Neural progenitor cell (in vitro differentiated cells): Measurements from ENCODE around the gene PPTC7. TPM values are rescaled to one million over a fixed set of nuclear protein-coding genes. Genes with fewer than 3 reads are reported as not detected.

Experiments used
- DNase-seq: peaks from one replicate; pipeline ENCODE4 v3.0.0-alpha.2; 2016; ENCODE audit warnings: low spot score
- H2AFZ ChIP-seq: fragments of 200-600 bp; sonication (generic); replicated peaks from 2 replicates; pipeline ENCODE4 v1.6.1; 2016; ENCODE audit warnings: antibody characterized with exemption
- H3F3A ChIP-seq: fragments of 200-600 bp; sonication (generic); 2 replicates; pipeline ENCODE4 v1.6.1; 2016; ENCODE audit warnings: antibody characterized with exemption, low read depth
- H3K27ac ChIP-seq: fragments of 200-600 bp; sonication (generic); 2 replicates; pipeline ENCODE4 v1.5.1; 2016; ENCODE audit warnings: mild to moderate bottlenecking
- H3K27me3 ChIP-seq: fragments of 200-600 bp; sonication (generic); 2 replicates; pipeline ENCODE4 v1.6.1; 2016; ENCODE audit warnings: mild to moderate bottlenecking, moderate library complexity
- H3K36me3 ChIP-seq: fragments of 200-600 bp; sonication (generic); 2 replicates; pipeline ENCODE4 v1.5.1; 2016
- H3K4me1 ChIP-seq: fragments of 200-600 bp; sonication (generic); 2 replicates; pipeline ENCODE4 v1.6.1; 2016; ENCODE audit warnings: mixed run types
- H3K4me2 ChIP-seq: fragments of 200-600 bp; sonication (generic); 2 replicates; pipeline ENCODE4 v1.6.1; 2016
- H3K4me3 ChIP-seq: fragments of 200-600 bp; sonication (generic); 2 replicates; pipeline ENCODE4 v1.5.1; 2016
- H3K79me2 ChIP-seq: fragments of 200-600 bp; sonication (generic); 2 replicates; pipeline ENCODE4 v1.6.1; 2016; ENCODE audit warnings: low read depth
- H3K9ac ChIP-seq: fragments of 200-600 bp; sonication (generic); 2 replicates; pipeline ENCODE4 v1.6.1; 2016
- H3K9me3 ChIP-seq: fragments of 200-600 bp; sonication (generic); 2 replicates; pipeline ENCODE4 v1.5.1; 2016; ENCODE audit warnings: low read depth
- H4K20me1 ChIP-seq: fragments of 200-600 bp; sonication (generic); 2 replicates; pipeline ENCODE4 v1.6.1; 2016; ENCODE audit warnings: low read depth
- H3K27ac Mint-ChIP-seq: 3 replicates; pipeline ENCODE4 v1.8.0; 2021; ENCODE audit warnings: mixed read lengths
- H3K27me3 Mint-ChIP-seq: 2 replicates; pipeline ENCODE4 v1.8.0; 2022; ENCODE audit warnings: low read depth, mild to moderate bottlenecking, inconsistent platforms, moderate library complexity, mixed read lengths; ENCODE audit not compliant: insufficient read depth
- H3K36me3 Mint-ChIP-seq: 3 replicates; pipeline ENCODE4 v1.8.0; 2021; ENCODE audit warnings: mixed read lengths
- H3K4me1 Mint-ChIP-seq: 3 replicates; pipeline ENCODE4 v1.8.0; 2021; ENCODE audit warnings: mixed read lengths
- H3K4me3 Mint-ChIP-seq: 3 replicates; pipeline ENCODE4 v1.8.0; 2021; ENCODE audit warnings: mild to moderate bottlenecking, moderate library complexity, mixed read lengths
- H3K9me3 Mint-ChIP-seq: 3 replicates; pipeline ENCODE4 v1.8.0; 2020; ENCODE audit warnings: mixed read lengths
- EZH2 ChIP-seq: fragments of 200-600 bp; sonication (generic); IDR thresholded peaks from 2 replicates; pipeline ENCODE4 v1.6.1; 2017; ENCODE audit warnings: antibody characterized with exemption, mild to moderate bottlenecking, moderate library complexity
- EZH2phosphoT487 ChIP-seq: fragments of 200-600 bp; sonication (generic); IDR thresholded peaks from 2 replicates; pipeline ENCODE4 v1.6.1; 2017; ENCODE audit warnings: antibody characterized with exemption
- total RNA-seq: library from RNA; depleted of rRNA; stranded (reverse); fragments of >200 nt; gene quantifications from 2 replicates; pipeline ENCODE4 v1.2.3, GENCODE V29; 2015; ENCODE audit warnings: low replicate concordance
- TF ChIP-seq, protein P1 (sequence below): fragments of 200-600 bp; sonication (generic); IDR thresholded peaks from 2 replicates; pipeline ENCODE4 v1.5.1; 2017; ENCODE audit warnings: antibody characterized with exemption, mild to moderate bottlenecking

The PPTC7 gene
- total RNA-seq, 1 donor from 2014 or later: 11.2 TPM

DNA sequence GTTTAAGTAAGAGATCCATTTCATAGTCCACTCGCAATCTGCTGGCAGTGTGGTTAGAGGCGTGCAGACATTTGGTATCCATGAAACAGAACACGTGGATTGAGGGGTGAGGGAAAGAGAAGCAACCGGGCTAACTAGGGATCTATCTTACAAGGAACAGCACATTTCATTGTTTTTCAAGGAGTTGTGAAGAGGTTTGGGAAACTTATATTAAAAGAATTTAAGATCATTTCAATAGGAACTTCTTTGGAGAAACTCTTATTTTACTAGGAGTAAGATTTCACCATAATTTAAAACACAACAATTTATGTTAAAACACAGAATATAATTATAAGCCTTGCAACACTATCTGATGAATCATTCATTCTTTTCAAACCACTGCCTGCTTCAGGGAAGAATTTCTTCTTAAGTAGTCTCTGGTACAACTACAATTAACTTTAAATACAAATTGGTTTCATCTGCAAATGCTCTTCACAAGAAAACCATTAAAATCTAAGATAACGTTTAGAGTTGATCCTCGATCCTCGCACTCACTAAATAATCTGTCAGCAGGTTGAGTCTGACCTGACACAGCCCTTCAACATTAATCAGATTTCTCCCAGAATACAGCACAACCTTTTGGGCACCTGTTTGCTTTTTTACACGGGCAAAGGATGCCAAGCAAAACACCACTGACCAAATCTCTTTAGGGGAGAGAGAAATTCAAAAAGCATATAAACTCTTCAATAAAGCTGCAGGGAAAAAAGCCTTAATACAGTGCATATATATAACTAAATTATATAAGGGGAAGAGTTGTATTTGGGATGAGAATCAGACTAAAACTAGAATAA is 27.3 kb downstream of the PPTC7 start:
- H3K4me2 ChIP-seq: no peak overlapping the region
- no peaks in the 10 kb centered on the region for H3K4me1 ChIP-seq
- H3K9me3 ChIP-seq: no peaks in the 10 kb centered on the region
- Mint-ChIP-seq H3K4me3 (no peak overlapping the region), H3K27ac (peak overlapping the region; percentile 47), H3K4me1 (peaks cover 2% of the 10 kb centered on the region), H3K36me3 (peaks cover 3% of the 10 kb centered on the region), H3K9me3 (no peaks in the 10 kb centered on the region), H3K27me3 (no peaks in the 10 kb centered on the region)
- no peaks in the 10 kb centered on the region for H3F3A ChIP-seq
- H2AFZ ChIP-seq: no peak overlapping the region
- H3K36me3 ChIP-seq: no peaks in the 10 kb centered on the region
- no peaks in the 10 kb centered on the region for H3K27me3 ChIP-seq
- no peak for DNase-seq
- H3K79me2 ChIP-seq: peaks cover 28% of the 10 kb centered on the region
- H3K27ac ChIP-seq: no peak overlapping the region
- H3K4me3 ChIP-seq: no peak overlapping the region
- H3K9ac ChIP-seq: no peak overlapping the region
- no peaks in the 10 kb centered on the region for H4K20me1 ChIP-seq
- TF ChIP-seq EZH2phosphoT487: no peak
- no peak for TF ChIP-seq EZH2
- TF ChIP-seq, protein P1, sequence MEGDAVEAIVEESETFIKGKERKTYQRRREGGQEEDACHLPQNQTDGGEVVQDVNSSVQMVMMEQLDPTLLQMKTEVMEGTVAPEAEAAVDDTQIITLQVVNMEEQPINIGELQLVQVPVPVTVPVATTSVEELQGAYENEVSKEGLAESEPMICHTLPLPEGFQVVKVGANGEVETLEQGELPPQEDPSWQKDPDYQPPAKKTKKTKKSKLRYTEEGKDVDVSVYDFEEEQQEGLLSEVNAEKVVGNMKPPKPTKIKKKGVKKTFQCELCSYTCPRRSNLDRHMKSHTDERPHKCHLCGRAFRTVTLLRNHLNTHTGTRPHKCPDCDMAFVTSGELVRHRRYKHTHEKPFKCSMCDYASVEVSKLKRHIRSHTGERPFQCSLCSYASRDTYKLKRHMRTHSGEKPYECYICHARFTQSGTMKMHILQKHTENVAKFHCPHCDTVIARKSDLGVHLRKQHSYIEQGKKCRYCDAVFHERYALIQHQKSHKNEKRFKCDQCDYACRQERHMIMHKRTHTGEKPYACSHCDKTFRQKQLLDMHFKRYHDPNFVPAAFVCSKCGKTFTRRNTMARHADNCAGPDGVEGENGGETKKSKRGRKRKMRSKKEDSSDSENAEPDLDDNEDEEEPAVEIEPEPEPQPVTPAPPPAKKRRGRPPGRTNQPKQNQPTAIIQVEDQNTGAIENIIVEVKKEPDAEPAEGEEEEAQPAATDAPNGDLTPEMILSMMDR: no peak

DNA sequence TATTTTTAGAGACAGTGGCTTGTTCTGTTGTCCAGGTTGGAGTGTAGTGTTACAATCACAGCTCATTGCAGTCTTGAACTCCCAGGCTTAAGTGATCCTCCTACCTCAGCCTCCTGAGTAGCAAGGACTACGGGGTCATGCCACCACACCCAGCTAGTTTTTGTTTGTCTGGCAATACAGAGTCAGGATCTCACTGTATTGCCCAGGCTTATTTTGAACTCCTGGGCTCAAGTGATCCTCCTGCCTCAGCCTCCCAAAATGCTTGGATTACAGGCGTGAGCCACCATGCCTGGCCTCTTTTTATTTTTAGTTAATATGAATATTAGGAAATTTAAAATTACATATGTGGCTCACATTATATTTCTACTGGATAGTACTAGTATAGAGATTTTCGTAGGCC is 28.9 kb downstream of the PPTC7 start:
- Histone ChIP-seq H3K79me2 (peaks cover 15% of the 10 kb centered on the region), H3K9ac (no peak overlapping the region), H3K4me2 (no peak overlapping the region), H3K4me1 (no peaks in the 10 kb centered on the region), H2AFZ (no peak overlapping the region), H3F3A (no peaks in the 10 kb centered on the region), H3K4me3 (no peak overlapping the region), H3K27me3 (no peaks in the 10 kb centered on the region), H3K27ac (no peak overlapping the region), H4K20me1 (no peaks in the 10 kb centered on the region), H3K36me3 (no peaks in the 10 kb centered on the region), H3K9me3 (no peaks in the 10 kb centered on the region)
- peaks cover 2% of the 10 kb centered on the region for H3K4me1 Mint-ChIP-seq
- no peaks in the 10 kb centered on the region for H3K9me3 Mint-ChIP-seq
- H3K4me3 Mint-ChIP-seq: no peak overlapping the region
- H3K27ac Mint-ChIP-seq: no peak overlapping the region
- no peak for TF ChIP-seq EZH2phosphoT487
- no peak for TF ChIP-seq EZH2
- TF ChIP-seq, protein P1: no peak
- H3K36me3 Mint-ChIP-seq: peaks cover 7% of the 10 kb centered on the region
- no peak for DNase-seq
- no peaks in the 10 kb centered on the region for H3K27me3 Mint-ChIP-seq

DNA sequence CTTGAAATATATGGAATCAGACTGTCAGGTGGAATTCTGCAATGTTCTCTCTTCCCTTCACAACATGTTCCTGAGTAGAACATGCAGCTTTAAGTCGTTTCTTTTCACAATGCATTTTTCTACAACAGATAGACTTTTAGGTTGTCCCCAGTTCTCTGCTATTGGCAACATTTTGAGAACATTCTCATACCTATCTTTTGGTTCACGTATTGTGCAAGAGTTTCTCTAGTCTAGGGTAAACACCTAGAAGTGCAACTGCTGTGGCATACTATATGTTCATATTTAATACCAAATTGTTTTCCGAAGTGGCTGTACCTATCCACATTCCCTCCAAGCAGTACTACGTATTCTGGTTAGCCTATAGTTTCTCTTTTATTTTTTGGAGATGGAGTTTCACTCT is 32.1 kb downstream of the PPTC7 start:
- no peak overlapping the region for H2AFZ ChIP-seq
- Mint-ChIP-seq H3K4me1 (peaks cover 2% of the 10 kb centered on the region), H3K27ac (no peak overlapping the region), H3K27me3 (no peaks in the 10 kb centered on the region), H3K4me3 (no peak overlapping the region), H3K36me3 (peaks cover 6% of the 10 kb centered on the region), H3K9me3 (no peaks in the 10 kb centered on the region)
- H3K27me3 ChIP-seq: no peaks in the 10 kb centered on the region
- H3K4me3 ChIP-seq: no peak overlapping the region
- no peaks in the 10 kb centered on the region for H3K36me3 ChIP-seq
- no peak overlapping the region for H3K9ac ChIP-seq
- peaks cover 10% of the 10 kb centered on the region for H3K79me2 ChIP-seq
- no peak for TF ChIP-seq EZH2phosphoT487
- no peak for TF ChIP-seq EZH2
- TF ChIP-seq, protein P1: no peak
- no peaks in the 10 kb centered on the region for H3K9me3 ChIP-seq
- H3K4me2 ChIP-seq: no peak overlapping the region
- no peak for DNase-seq
- no peaks in the 10 kb centered on the region for H3K4me1 ChIP-seq
- no peaks in the 10 kb centered on the region for H3F3A ChIP-seq
- H3K27ac ChIP-seq: no peak overlapping the region
- no peaks in the 10 kb centered on the region for H4K20me1 ChIP-seq
